ENCODE results near the gene SLC25A42.
A peak's percentile ranks its signal among the peaks of the same experiment; 100 is the strongest.
"Not testable (repeated sequence)": the region's sequence is repeated elsewhere in the genome, so short reads cannot be mapped to it uniquely, and the experiment has no call there.

Gene SLC25A42

GRCh38 chr19:19068659-19069654 is 5.2 kb downstream of the SLC25A42 start:
- DNase-seq (ENCODE audit: low spot score), result peak; percentile 45

GRCh38 chr19:19071897-19072296 is 8.1 kb downstream of the SLC25A42 start:
- no peak for DNase-seq (ENCODE audit: low spot score)

- no peak for DNase-seq (ENCODE audit: low spot score)
These were observed 10.5 kb downstream of the SLC25A42 start for GRCh38 chr19:19074196-19074882.

- DNase-seq (ENCODE audit: low spot score), result no peak
These were observed 11.3 kb downstream of the SLC25A42 start for GRCh38 chr19:19075126-19075525.

GRCh38 chr19:19076476-19076875 is 12.7 kb downstream of the SLC25A42 start:
- DNase-seq (ENCODE audit: low spot score), result no peak

GRCh38 chr19:19077103-19077502 is 13.3 kb downstream of the SLC25A42 start:
- DNase-seq (ENCODE audit: low spot score), result no peak

- no peak for DNase-seq (ENCODE audit: low spot score)
These were observed 15.0 kb downstream of the SLC25A42 start for GRCh38 chr19:19078801-19079200.

- no peak for DNase-seq (ENCODE audit: low spot score)
These were observed 15.8 kb downstream of the SLC25A42 start for GRCh38 chr19:19079571-19079970.

- no peak for DNase-seq (ENCODE audit: low spot score)
These were observed 17.9 kb downstream of the SLC25A42 start for GRCh38 chr19:19081642-19082151.

- no peak for DNase-seq (ENCODE audit: low spot score)
These were observed 19.8 kb downstream of the SLC25A42 start for GRCh38 chr19:19083413-19084178.

- no peak for DNase-seq (ENCODE audit: low spot score)
These were observed 23.9 kb downstream of the SLC25A42 start for GRCh38 chr19:19087676-19088075.

- DNase-seq (ENCODE audit: low spot score), result no peak
These were observed 30.7 kb downstream of the SLC25A42 start for GRCh38 chr19:19094513-19094912.

GRCh38 chr19:19095691-19096090 is 31.9 kb downstream of the SLC25A42 start:
- no peak for DNase-seq (ENCODE audit: low spot score)

- no peak for DNase-seq (ENCODE audit: low spot score)
These were observed 33.1 kb downstream of the SLC25A42 start for GRCh38 chr19:19096641-19097627.

GRCh38 chr19:19098084-19098702 is 34.4 kb downstream of the SLC25A42 start:
- no peak for DNase-seq (ENCODE audit: low spot score)

- DNase-seq (ENCODE audit: low spot score), result no peak
These were observed 35.2 kb downstream of the SLC25A42 start for GRCh38 chr19:19098703-19099632.

- no peak for DNase-seq (ENCODE audit: low spot score)
These were observed 37.7 kb downstream of the SLC25A42 start for GRCh38 chr19:19101540-19101939.

- DNase-seq (ENCODE audit: low spot score), result not testable (repeated sequence)
These were observed 38.8 kb downstream of the SLC25A42 start for GRCh38 chr19:19102566-19102965.

GRCh38 chr19:19103167-19103566 is 39.4 kb downstream of the SLC25A42 start:
- DNase-seq (ENCODE audit: low spot score), result no peak
